HG02840 (cell line): ENCODE measurements around the gene MAML3.

ENCODE experiments used
- ATAC-seq: cut with Tn5 transposase; IDR thresholded peaks from one replicate; pipeline ENCODE4 v1.9.1; 2021; ENCODE audit warnings: mild to moderate bottlenecking, moderate library complexity, moderate number of reproducible peaks; ENCODE audit not compliant: unreplicated experiment, low FRiP score

Gene MAML3

DNA sequence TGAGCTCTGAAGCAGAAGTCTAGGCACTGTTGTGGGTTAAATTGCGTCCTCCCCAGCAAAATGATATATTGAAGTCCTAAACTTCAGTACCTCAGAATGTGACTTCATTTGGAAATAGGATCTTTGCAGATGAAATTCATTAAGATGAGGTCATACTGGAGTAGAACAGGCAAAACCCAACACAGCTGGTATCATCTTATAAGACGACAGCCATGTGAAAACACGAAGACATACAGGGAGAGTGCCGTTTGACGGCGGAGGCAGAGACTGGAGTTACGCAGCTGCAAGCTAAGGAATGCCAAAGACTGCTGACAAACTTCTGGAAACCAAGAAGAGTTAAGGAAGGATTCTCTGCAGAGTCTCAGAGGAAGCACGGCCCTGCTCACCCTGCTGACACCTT lies 241.5 kb downstream of the MAML3 start:
- no peak for ATAC-seq

DNA sequence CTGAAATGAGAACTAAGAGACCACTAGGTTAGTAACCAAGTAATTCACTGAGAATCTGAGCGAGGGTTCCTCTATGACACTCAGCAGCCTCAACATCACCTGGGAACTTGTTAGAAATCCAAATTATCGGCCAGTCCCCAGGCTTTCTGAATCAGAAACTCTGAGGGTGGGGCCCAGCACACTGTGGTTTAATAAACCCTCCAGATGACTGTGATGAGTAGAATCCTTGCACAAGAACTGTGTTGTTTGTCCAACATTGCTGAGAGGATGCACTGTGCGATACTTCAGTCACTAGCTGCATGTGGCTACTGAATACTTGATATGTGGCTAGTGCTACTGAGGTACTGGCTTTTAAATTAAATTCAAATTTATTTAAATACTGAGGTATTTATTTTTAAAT lies 243.9 kb downstream of the MAML3 start:
- ATAC-seq: no peak

DNA sequence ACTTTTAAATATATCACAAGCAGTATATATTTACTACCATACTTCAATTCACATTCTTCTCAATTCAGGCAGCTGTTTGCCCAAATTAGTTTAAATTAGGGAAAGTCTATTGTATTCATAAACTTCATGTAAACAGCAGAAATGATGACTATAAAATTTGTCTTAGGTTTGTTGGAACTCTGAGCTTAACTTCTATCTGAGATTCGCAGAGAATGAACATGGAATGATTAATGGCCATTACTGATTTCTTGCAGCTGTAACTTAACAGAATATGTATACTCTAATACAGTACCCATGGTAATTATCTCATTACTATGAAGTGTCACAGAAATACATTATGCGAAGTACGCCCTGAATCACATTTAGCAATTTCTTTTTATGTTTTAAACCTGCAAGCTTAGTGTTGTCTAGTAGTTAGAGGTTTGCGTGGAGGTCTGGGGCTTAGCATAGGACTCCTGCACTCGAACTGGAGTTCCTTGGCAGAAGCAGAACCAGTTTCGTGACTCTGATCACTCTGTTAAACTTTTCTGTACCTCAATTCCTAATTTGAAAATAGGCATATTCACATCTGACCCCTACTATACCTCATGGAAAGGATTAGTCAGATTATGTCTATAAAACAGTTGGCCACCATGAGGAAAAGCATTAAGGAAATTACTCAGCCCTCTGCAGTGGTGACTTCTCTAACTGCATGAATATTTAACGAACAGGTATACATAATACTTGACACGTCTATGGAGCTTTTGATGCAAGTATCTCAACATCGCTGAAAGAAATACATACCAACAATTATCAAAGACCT lies 245.1 kb downstream of the MAML3 start:
- no peak for ATAC-seq

DNA sequence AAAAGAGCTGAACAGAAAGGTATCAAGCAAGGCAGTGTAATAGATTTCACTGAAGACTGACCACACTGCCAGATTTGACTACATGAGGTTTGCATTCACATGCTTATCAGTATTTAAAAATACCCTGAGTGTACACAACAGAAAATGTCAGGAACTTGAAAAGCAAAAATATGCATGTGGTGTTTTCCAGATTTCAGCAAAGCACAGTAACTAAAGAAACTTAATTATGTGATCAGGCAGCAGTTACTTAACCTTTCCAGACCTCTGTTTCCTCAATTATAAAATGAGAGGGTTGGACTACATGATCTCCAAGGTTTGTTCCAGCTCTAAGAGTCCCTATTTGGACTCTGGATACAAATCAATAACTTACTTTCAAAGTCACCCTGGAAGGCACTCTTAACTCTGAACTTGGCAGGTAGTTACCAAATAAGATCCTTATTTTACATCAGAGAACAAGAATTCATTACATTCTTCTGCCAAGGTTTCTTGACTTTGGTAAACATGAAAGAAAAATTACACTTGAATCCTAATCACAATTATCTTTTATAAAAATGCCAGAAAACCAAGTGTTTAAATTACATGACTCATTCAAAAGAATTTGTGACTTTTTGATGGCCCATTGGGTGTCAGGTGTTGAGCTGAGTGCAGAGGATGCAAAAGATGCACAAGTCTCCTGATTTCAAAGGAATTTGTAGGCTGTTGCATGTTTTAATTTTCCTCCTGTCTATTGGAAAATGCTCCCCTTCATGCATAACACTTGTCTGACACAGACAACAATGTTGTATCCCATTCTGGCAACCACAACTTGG lies 246.8 kb downstream of the MAML3 start:
- ATAC-seq: no peak

DNA sequence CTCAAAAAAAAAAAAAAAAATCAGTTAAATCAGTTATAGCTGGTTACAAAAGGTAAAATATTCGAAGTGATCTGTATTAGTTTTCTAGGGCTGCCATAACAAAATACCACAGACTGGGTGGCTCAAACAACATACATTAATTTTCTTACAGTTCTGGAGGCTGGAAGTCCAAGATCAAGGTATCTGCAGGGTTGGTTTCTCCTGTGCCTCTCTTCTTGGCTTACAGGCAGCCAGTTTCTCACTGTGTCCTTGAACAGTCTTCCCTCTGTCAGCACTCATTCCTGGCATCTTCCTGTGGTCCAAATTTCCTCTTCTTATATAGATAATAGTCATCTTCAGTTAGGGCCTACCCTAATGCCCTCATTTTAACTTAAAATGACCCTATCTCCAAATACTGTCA lies 248.5 kb downstream of the MAML3 start:
- ATAC-seq: no peak

DNA sequence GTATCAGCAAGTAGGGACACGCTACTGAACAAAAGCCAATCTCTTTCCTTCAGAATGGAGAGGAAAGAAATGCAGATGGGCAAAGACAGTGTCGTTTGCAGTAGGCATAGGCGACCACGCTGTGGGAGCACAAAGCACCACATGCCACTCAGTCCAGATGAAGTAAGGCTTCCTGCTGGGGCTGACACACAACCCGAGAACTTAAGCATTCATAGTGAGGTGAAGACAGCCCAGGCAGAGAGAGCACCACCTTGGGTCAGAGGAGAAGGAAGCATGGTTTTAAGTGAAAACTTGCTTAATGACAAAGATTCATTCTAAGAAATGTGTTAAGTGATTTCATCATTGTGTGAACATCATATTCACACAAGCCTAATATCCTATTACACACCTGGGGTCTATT lies 249.6 kb downstream of the MAML3 start:
- ATAC-seq: no peak

DNA sequence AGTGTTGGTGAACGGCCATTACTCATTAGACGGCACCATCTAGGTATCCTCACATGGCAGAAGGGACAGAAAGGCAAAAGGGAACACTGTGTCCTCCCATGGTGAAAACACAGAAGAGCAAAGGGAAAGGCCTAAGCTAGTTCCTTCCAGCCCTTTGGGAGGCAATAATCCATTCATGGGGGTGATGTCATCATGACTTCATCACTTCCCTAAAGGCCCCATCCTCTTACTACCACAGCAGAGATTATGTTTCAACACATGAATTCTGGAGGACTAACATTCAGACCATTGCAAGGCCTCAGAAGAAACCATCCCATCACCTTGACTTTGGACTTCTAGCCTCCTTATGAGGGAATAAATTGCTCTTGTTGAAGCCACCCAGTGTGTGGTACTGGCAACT lies 250.1 kb downstream of the MAML3 start:
- ATAC-seq: no peak

DNA sequence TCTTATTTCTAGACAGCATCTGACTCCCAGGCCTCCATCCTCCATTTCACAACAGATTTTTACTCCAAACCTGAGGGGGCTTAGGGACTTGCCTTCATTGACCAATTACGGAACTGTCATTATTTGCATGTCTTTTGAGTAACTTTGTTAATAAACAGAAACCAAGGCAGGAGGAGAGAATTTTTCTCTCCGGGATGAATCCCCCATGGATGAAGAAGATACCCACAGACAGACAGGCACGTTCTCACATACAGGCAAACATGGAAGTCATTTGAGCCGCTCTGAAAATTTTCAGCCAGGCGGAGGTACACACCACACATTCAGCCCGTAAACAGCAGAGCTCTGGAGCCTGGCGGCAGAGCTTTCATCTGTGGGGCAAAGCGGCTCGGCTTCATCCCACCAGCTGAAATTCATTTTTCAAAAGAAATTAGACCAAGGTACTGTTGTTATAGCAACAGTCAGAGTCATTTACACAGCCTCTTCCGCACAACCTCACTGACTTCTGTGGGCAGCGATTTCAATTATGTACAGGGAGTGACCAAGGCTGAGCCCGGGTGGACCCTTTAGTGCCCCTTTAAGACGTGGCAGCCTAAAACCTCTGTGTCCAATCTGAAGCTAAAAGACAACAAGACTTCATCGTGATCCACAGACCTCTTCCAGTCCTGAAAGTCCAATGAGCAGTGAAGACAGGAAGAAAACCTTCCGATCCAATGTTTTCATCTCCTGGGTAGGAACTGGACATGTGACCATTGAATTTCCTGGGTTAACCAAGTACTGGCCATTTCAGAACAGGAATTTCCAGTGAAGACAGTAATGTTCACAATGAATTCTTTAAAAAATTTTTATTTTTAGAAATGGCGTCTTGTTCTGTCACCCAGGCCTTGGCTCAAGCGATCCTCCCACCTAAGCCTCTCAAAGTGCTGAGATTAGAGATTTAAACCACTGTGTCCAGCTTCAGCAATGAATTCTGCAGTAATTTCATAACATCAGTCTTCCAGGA lies 251.4 kb downstream of the MAML3 start:
- no peak for ATAC-seq

DNA sequence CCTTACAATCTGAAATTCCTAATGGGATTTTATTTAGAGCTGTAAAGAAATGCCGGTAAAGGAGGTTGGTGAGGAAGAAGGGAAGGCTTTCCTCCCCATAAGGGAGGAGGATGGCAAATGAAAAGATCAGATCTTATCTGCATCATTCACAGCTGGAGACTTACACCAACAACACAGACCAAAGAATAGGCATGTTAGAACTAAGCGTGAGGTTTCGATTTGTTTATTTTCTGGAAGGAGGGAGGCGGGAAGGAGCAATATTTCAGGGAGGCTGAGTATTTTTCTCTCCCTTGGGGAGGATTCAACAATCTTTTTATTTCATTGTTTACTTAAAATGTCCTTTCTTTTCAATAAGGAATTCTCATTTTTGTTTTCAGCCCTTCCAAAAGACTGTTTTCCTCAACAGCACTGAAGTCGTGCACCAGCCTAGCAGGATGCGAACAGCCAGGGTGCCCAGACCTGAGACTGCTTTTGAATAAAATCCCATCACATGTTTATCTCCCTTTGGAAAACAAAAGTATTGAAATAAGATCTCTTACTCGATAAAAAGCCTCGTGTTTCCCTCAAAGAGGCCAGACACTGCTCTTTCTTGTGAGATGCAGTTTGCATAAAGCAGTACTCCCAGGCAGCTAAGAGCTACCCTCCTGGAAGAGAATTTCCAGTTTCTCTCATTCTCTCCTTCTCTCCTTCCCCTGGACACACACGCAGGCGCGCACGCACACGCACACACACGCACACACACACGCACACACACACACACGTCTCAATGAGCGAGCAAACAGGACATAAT lies 252.3 kb downstream of the MAML3 start:
- ATAC-seq: no peak

DNA sequence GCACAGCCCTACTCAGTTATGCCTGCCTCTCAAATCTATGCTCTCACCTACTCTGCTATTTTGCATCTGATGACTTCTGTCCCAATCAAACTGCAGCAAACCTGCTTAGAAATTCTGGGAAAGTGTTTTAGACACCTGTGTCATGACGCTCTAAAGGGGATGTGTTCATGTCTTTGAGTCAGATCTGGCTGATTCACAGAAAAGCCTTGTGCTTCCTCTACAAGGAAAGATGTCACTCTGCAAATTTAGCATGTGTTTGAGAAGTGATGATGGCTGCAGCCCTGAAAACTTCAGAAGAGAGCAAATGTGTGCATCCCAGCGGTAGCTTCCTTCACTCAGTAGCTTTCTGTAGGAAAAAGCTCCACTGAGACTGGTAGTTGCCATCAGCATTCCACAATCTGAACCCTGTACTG lies 253.0 kb downstream of the MAML3 start:
- no peak for ATAC-seq

DNA sequence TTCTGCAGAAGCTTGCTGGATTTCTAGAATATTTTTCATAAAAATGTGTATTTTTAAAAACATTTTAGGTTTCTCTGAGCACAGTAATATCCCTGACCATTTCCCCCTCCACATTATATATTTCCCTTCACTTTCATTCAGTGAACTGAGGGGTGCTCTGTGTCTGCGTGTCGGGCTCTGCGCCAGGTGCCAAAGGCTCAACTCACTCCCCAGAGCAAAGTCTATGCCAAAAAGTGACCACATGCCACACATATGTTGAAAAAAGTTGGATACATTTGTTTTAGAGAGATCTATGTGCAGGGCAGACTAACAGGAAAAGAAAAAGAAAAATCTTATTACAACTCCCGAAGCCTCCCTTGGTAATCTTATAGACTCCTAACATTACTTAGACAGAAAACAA lies 254.6 kb downstream of the MAML3 start:
- no peak for ATAC-seq

DNA sequence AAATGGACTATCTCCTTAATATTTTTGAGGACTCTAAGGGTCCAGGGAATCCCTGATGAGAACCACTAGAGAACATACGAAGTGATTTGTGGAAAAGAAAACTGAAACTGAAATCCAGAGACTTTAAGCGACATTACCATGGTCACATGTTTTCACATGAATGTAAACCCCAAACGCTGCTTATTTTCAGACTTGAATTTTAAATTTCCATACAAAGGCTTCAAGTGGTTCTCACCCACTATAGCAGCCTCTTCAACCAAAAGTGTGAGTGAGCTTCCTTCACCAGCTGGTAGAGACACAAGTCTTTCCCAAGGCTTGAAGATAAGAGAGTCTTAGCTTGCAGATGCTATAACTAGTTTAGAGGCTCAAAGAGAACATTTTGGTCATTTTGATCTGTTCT lies 255.7 kb downstream of the MAML3 start:
- no peak for ATAC-seq

DNA sequence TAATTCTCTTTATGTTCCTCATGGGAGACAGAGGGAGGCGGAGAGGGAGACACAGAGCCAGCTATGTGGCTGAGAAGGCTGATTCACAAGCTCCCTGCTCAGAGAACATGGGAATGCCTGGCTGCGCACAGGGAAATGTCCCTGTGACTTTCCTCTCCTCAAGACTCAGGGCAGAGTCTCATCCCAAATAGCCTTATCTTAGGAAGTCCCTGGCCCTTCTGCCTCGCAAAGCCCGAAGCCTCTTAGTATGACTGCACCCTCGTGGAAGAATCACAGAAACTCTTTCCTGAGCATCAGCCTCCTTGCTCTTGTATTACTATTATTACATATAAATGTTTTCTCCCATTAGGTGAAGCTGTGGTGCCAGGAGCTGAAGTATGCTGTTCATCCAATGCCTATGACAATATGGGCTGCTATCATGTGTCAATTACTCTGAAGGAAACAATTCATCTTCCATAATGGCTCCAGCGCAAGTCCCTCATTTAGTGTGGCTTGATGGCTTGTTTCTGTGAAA lies 257.8 kb downstream of the MAML3 start:
- no peak for ATAC-seq

DNA sequence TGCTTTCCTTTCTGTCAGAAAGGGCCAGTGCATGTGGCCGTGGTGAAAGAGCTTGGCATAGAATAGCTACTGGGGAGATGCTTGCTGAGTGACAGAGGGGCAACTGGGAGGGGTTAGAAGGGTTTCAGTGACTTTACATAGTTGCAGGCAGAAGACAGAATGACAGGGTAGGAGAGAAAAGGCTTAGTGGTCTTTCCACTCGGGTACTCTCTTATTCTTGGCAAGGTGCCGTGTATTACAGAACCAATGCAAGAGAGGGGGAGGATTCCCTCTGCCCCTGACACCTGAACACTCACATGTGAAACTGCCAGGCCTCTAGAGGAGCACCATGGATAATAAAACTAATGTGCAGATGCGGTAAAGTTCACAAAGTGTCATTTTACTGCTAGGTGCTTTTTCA lies 260.2 kb downstream of the MAML3 start:
- ATAC-seq: no peak

DNA sequence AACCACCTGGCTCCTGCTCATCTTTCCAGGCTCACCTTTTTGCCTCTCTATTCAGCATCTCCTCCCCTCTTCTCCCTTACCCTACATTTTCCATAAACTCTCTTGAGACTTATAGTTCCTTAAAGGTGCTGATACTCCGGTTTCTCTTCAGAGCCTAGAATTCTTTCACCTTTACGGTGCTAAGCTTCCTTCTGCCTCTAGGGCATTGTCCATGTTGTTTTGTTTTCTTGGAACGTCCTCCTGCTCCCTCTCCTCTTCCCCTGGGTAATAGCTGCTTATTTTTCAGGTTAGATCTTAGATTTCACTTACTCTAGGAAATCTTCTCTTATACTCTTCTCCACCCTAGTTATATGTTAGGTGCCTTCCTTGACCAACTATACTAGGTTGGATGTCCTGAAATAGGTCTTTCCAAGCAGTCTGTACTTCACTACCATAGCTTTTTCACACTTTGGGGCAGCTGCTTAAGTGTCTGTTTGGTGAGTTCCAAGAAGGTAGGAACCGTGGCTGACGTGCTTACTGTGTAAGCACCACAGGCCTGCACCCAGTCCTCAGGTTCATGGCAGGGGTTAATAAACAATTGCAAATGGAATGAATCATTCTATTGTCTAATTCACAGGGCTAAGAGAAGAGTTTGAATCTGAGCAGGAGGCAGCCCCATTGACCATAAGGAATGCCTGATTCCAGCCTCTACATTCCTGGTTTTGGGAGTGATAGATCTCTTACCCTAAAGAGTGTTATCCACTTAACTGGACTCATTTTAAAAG lies 260.8 kb downstream of the MAML3 start:
- ATAC-seq: no peak

DNA sequence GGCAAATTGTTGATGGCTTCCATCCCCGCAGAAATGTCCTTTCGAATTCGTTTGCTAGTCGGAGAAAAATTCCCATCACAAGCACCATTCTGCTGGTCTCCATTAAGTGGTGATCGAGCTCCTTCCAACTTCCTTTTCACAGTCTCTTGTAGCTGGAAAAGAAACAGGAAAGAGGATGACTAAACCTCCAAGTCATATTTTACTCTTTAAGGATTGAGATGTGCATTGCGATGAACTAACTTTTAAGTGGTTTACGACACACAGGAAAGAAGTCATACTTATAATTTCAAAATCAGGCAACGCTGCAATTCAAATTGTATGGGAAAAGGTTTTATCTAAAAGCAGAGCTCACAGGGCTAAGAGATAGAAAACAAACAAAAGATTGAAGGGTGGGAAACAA lies 263.2 kb downstream of the MAML3 start:
- no peak for ATAC-seq

DNA sequence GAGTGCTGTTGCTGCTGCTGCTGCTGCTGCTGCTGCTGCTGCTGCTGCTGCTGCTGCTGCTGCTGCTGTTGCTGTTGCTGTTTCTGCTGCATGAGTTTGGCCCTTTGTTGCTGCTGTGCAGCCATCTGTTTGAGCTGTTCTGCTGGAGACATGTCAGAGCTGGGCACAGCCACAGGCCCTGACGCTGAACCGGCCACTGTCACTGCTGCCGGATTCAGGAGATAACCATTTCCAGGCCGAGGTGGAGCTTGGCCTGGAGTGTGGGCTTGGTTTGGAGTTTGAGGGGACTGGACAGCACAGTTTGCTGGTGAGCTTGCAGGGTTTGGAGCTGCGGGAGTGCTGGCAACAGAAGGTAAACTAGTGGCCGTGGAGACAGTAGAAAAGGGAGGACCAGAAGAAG lies 264.1 kb downstream of the MAML3 start:
- no peak for ATAC-seq

DNA sequence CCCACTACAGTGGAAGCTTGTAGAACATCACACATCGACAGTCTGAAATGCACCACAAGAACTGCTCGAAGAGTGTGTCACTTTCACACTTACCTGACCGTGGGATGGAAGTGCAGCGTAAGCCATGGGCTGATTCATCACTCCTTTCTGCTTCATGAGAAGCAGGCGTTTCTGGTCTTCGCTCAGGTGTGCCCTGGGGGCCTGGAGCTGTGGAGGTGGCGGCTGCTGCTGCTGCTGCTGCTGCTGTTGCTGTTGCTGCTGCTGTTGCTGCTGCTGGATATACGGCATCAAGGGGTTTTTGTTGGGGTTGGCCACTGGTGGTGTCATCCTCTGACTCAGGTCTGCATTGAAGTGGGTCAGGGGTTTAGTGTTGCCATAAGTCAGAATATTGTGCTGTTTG lies 264.7 kb downstream of the MAML3 start:
- ATAC-seq: no peak
